Activated naive CD4-positive, alpha-beta T cell (primary cell): Measurements from ENCODE around the gene ORAI1.
"Not testable (repeated sequence)": the region's sequence is repeated elsewhere in the genome, so short reads cannot be mapped to it uniquely, and the experiment has no call there.

ENCODE experiments used
- DNase-seq, 4 experiments: peaks; one replicate each; lab custom pipeline; 2025; lab: John Stamatoyannopoulos, UW

ORAI1 gene

GRCh38 chr12:121626087-121626852 is at the start of gene ORAI1:
TSS of gene ORAI1 (plus strand) at chr12:121626530.
- DNase-seq = peak; percentile 74 to 95 (median 87)

- no peak for DNase-seq
Observed at GRCh38 chr12:121576851-121577391, 49.4 kb upstream of the ORAI1 start.

- no peak for DNase-seq
Observed at GRCh38 chr12:121577443-121578180, 48.7 kb upstream of the ORAI1 start.

- peak in 1 of 4 experiments; percentile 23 for DNase-seq
Observed at GRCh38 chr12:121578230-121579189, 47.8 kb upstream of the ORAI1 start.

GRCh38 chr12:121579190-121579791 is 47.0 kb upstream of the ORAI1 start:
- peak in 3 of 4 experiments; percentile 11 to 24 (median 24) for DNase-seq

- peak; percentile 27 to 75 (median 64) for DNase-seq
Observed at GRCh38 chr12:121579981-121580868, 46.1 kb upstream of the ORAI1 start.

GRCh38 chr12:121580959-121581685 is 45.2 kb upstream of the ORAI1 start, which contains the start of gene KDM2B:
TSS of gene KDM2B (minus strand) at chr12:121581023. CDS start at chr12:121580911, 112 bp downstream.
- DNase-seq = peak in 1 of 4 experiments; percentile 29

- DNase-seq = no peak
Observed at GRCh38 chr12:121581686-121582429, 44.5 kb upstream of the ORAI1 start.

GRCh38 chr12:121582583-121583333 is 43.6 kb upstream of the ORAI1 start:
- DNase-seq = no peak

GRCh38 chr12:121583334-121583661 is 43.0 kb upstream of the ORAI1 start:
- not testable (repeated sequence) for DNase-seq

- not testable (repeated sequence) for DNase-seq
Observed at GRCh38 chr12:121584885-121585284, 41.4 kb upstream of the ORAI1 start.

- peak in 2 of 4 experiments; percentile 30 to 43 for DNase-seq
Observed at GRCh38 chr12:121590476-121591143, 35.7 kb upstream of the ORAI1 start.

GRCh38 chr12:121592320-121592719 is 34.0 kb upstream of the ORAI1 start:
- no peak for DNase-seq

- no peak for DNase-seq
Observed at GRCh38 chr12:121595520-121595919, 30.8 kb upstream of the ORAI1 start.

GRCh38 chr12:121596526-121596925 is 29.8 kb upstream of the ORAI1 start:
- no peak for DNase-seq

GRCh38 chr12:121600702-121601336 is 25.5 kb upstream of the ORAI1 start:
- no peak for DNase-seq

GRCh38 chr12:121602766-121603165 is 23.6 kb upstream of the ORAI1 start:
- DNase-seq = no peak
